Prostate gland (tissue), 2 donors: ENCODE results near the gene CTIF.

Experiments
- POLR2A ChIP-seq: fragments of 450-650 bp; IDR thresholded peaks from one replicate; pipeline ENCODE4 v1.6.1; 2016; ENCODE audit warnings: antibody characterized with exemption, mild to moderate bottlenecking
- TF ChIP-seq, protein P1 (sequence below), 4 experiments: fragments of 200-600 bp in 2 of 4; fragments of 450-650 bp in 2 of 4; sonication (generic) in 2 of 4; IDR thresholded peaks; 1 replicate in 3 of 4; 2 replicates in 1 of 4; pipeline ENCODE4 v1.5.1; 2016 to 2019; ENCODE audit warnings: antibody characterized with exemption in 4 of 4, mild to moderate bottlenecking in 2 of 4, moderate library complexity in 2 of 4

DNA sequence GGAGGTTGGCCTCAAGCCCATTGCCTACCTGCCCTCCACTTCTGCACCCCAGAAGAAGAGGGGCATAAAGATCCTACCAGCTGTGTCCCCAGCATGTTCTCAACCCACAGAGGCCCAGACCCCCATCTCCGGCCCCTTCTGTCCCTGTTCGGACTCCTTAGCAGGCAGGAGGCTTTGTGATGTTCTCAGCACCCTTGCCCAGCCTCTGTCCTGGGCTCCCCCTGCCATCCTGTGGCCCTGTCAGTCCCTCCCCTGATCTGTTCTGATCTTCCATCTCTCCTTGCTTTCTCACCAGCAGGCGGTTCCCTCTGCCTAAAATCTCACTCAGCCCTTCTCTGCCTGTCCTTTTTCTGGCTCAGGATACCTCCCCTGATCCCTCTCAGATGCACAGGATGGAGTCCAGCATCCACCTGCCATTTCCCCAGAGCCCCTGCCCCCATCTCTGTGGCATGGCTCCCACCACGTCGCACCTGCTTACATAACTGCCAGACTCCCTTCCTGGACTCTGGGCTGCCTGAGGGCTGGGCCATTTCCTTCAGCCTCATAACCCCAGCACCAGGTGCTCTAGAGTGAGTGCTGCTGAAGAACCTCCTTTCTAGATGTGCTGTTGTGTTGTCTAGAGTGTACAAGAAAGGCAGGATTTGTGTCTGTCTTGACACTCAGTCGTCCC lies 134.0 kb downstream of the CTIF start:
- no peak for TF ChIP-seq POLR2A
- TF ChIP-seq, protein P1, sequence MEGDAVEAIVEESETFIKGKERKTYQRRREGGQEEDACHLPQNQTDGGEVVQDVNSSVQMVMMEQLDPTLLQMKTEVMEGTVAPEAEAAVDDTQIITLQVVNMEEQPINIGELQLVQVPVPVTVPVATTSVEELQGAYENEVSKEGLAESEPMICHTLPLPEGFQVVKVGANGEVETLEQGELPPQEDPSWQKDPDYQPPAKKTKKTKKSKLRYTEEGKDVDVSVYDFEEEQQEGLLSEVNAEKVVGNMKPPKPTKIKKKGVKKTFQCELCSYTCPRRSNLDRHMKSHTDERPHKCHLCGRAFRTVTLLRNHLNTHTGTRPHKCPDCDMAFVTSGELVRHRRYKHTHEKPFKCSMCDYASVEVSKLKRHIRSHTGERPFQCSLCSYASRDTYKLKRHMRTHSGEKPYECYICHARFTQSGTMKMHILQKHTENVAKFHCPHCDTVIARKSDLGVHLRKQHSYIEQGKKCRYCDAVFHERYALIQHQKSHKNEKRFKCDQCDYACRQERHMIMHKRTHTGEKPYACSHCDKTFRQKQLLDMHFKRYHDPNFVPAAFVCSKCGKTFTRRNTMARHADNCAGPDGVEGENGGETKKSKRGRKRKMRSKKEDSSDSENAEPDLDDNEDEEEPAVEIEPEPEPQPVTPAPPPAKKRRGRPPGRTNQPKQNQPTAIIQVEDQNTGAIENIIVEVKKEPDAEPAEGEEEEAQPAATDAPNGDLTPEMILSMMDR (IDR thresholded peaks at IDR 0.05), result no peak
